ENCODE measurements around the gene RAPGEF3. TPM values are rescaled to one million over a fixed set of nuclear protein-coding genes. Genes with fewer than 3 reads are reported as not detected.
A peak's percentile ranks its signal among the peaks of the same experiment; 100 is the strongest.

RAPGEF3 gene
- total and polyA plus RNA-seq, 2 donors from 2014 or later: 84.3 to 179 TPM

GRCh38 chr12:47734725-47735480, 23.8 kb downstream of the RAPGEF3 start:
- Histone ChIP-seq H3K9ac (ENCODE audit: low read length in 3 of 3) (peak overlapping the region in 1 of 3 donors; percentile 37), H3K9me3 (ENCODE audit: control insufficient read depth in 2 of 3, insufficient read depth in 1 of 3, low read length in 3 of 3) (no peaks in the 10 kb centered on the region), H3K27me3 (ENCODE audit: control insufficient read depth, insufficient read depth, low read length) (no peaks in the 10 kb centered on the region), H3K36me3 (ENCODE audit: control insufficient read depth in 2 of 3, insufficient read depth in 3 of 3, low read length in 3 of 3) (peaks cover 0 to 12% (median 3%) of the 10 kb centered on the region in 3 donors), H3K4me3 (ENCODE audit: low read length in 3 of 3) (no peak overlapping the region), H3K27ac (ENCODE audit: low read depth in 2 of 2, low read length in 2 of 2) (no peak overlapping the region), H3K4me1 (ENCODE audit: control insufficient read depth in 2 of 3, insufficient read depth in 2 of 3, low read depth in 1 of 3, low read length in 3 of 3) (peaks cover 2 to 38% (median 14%) of the 10 kb centered on the region in 3 donors)
- intact Hi-C loops (cut with DNase I): no loop called here
- TF ChIP-seq CTCF (IDR thresholded peaks at IDR 0.05; ENCODE audit: borderline replicate concordance, extremely low read depth, insufficient read depth): no peak
- FAIRE-seq: no peak
- peak in 3 of 5 donors; percentile 49 to 86 (median 50) for DNase-seq

DNA sequence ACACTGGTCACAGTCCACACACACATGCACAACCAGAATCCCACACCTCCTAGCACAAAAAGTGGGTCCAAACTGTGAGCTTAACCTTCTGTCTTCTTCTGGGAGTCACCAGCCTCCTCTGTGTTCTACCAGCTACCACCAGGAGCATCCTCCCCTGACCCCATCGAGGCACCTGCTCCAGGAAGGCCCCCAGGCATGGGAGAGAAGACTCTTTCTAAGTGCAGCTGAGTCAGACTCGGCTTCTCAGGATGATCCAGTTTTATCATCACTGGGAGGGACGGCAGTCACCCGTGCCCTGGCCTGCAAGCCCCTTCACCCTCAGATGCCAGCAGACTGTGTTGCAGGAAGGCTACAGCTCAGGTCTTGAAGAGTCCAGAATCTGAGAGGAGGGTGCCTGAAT, 25.5 kb downstream of the RAPGEF3 start:
- Histone ChIP-seq H3K36me3 (ENCODE audit: control insufficient read depth in 2 of 3, insufficient read depth in 3 of 3, low read length in 3 of 3) (peaks cover 0 to 3% (median under 1%) of the 10 kb centered on the region in 3 donors), H3K9ac (ENCODE audit: low read length in 3 of 3) (no peak overlapping the region), H3K9me3 (ENCODE audit: control insufficient read depth in 2 of 3, insufficient read depth in 1 of 3, low read length in 3 of 3) (no peaks in the 10 kb centered on the region), H3K4me1 (ENCODE audit: control insufficient read depth in 2 of 3, insufficient read depth in 2 of 3, low read depth in 1 of 3, low read length in 3 of 3) (peaks cover 4 to 35% (median 14%) of the 10 kb centered on the region in 3 donors), H3K27me3 (ENCODE audit: control insufficient read depth, insufficient read depth, low read length) (no peaks in the 10 kb centered on the region), H3K27ac (ENCODE audit: low read depth in 2 of 2, low read length in 2 of 2) (no peak overlapping the region), H3K4me3 (ENCODE audit: low read length in 3 of 3) (no peak overlapping the region)
- DNase-seq (no peak), FAIRE-seq (no peak)
- intact Hi-C loops (cut with DNase I): no loop called here
- TF ChIP-seq CTCF (IDR thresholded peaks at IDR 0.05; ENCODE audit: borderline replicate concordance, extremely low read depth, insufficient read depth): no peak

DNA sequence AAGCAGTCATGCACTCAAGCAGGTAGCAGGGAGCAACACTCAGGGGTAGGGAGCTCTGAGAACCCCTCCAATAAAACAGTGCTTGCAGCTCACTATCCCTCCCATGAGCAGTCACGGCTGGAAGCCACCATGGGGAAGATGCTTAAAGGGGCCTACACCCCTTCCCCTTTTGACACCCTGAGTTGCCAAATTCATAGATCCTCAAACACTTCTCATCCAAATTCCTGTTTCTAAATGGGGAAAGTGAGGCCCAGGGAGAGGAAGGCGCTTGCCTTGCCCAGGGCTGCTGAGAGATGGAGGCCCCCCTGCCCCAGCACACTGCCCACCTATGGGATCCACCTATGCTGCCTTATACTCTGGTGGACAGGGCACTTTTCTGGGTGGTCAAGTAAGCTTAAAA, 26.2 kb downstream of the RAPGEF3 start:
- no peaks in the 10 kb centered on the region for H3K9me3 ChIP-seq (ENCODE audit: control insufficient read depth in 2 of 3, insufficient read depth in 1 of 3, low read length in 3 of 3)

More for the DNA sequence above, 26.2 kb downstream of the RAPGEF3 start:
- FAIRE-seq (no peak), DNase-seq (no peak)
- Histone ChIP-seq H3K27me3 (ENCODE audit: control insufficient read depth, insufficient read depth, low read length) (no peaks in the 10 kb centered on the region), H3K4me1 (ENCODE audit: control insufficient read depth in 2 of 3, insufficient read depth in 2 of 3, low read depth in 1 of 3, low read length in 3 of 3) (peaks cover 4 to 31% (median 14%) of the 10 kb centered on the region in 3 donors), H3K27ac (ENCODE audit: low read depth in 2 of 2, low read length in 2 of 2) (no peak overlapping the region), H3K36me3 (ENCODE audit: control insufficient read depth in 2 of 3, insufficient read depth in 3 of 3, low read length in 3 of 3) (peaks cover 0 to 3% (median 0%) of the 10 kb centered on the region in 3 donors), H3K9ac (ENCODE audit: low read length in 3 of 3) (no peak overlapping the region), H3K4me3 (ENCODE audit: low read length in 3 of 3) (no peak overlapping the region)
- no peak for TF ChIP-seq CTCF (IDR thresholded peaks at IDR 0.05; ENCODE audit: borderline replicate concordance, extremely low read depth, insufficient read depth)
- intact Hi-C loops (cut with DNase I): no loop called here

Data from kidney (tissue), 14 donors.